Duodenal mucosa (tissue), 2 donors: ENCODE measurements around the gene DMAC2.

Source experiments
- H3K27ac ChIP-seq: one replicate; pipeline ENCODE4 v1.7.0; 2013; ENCODE audit warnings: low read depth, low read length
- H3K27me3 ChIP-seq, 2 donors: one replicate each; pipeline ENCODE4 v1.7.0; 2013; ENCODE audit warnings: low read length in 2 of 2, control low read depth in 1 of 2; ENCODE audit not compliant: insufficient read depth in 2 of 2, control insufficient read depth in 1 of 2
- H3K36me3 ChIP-seq, 2 donors: one replicate each; pipeline ENCODE4 v1.7.0; 2013; ENCODE audit warnings: low read length in 2 of 2, control low read depth in 1 of 2; ENCODE audit not compliant: insufficient read depth in 2 of 2, control insufficient read depth in 1 of 2
- H3K4me1 ChIP-seq, 2 donors: one replicate each; pipeline ENCODE4 v1.7.0; 2013; ENCODE audit warnings: low read length in 2 of 2, control low read depth in 1 of 2; ENCODE audit not compliant: insufficient read depth in 2 of 2, control insufficient read depth in 1 of 2
- H3K4me3 ChIP-seq, 2 donors: one replicate each; pipeline ENCODE4 v1.7.0; 2013; ENCODE audit warnings: low read length in 2 of 2, low read depth in 1 of 2
- H3K9ac ChIP-seq, 2 donors: one replicate each; pipeline ENCODE4 v1.7.0; 2013; ENCODE audit warnings: low read length in 2 of 2, low read depth in 1 of 2
- H3K9me3 ChIP-seq, 2 donors: one replicate each; pipeline ENCODE4 v1.7.0; 2013; ENCODE audit warnings: low read length in 2 of 2, control low read depth in 1 of 2; ENCODE audit not compliant: control insufficient read depth in 1 of 2

DMAC2 gene

GRCh38 chr19:41422955-41423354, 16.8 kb downstream of the DMAC2 start:
- Histone ChIP-seq H3K36me3 (peaks cover 34 to 49% of the 10 kb centered on the region in 2 donors), H3K4me1 (peaks cover 52 to 57% of the 10 kb centered on the region in 2 donors), H3K4me3 (no peak overlapping the region)

DNA sequence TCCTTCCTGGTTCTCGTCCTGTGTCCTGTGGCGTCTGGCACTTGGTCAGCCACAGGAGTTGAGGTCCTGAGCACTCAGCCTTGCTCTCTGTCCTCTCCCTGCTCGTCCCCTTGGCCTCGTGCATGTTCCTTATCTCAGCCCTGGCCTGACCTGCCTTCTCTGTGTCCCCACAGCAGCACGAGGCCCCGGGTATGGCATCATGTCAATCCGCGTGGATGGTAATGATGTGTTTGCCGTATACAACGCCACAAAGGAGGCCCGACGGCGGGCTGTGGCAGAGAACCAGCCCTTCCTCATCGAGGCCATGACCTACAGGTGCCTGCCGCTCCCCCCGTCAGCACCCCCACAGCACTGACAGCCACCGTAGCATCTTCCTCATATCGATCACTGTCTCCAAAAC, 17.3 kb downstream of the DMAC2 start:
- Histone ChIP-seq H3K36me3 (peaks cover 34 to 51% of the 10 kb centered on the region in 2 donors), H3K4me1 (peaks cover 47 to 53% of the 10 kb centered on the region in 2 donors), H3K27me3 (no peaks in the 10 kb centered on the region), H3K27ac (no peak overlapping the region), H3K4me3 (no peak overlapping the region), H3K9me3 (no peaks in the 10 kb centered on the region), H3K9ac (no peak overlapping the region)

More at GRCh38 chr19:41422955-41423354, 16.8 kb downstream of the DMAC2 start:
- Histone ChIP-seq H3K27ac (no peak overlapping the region), H3K27me3 (no peaks in the 10 kb centered on the region), H3K9ac (no peak overlapping the region), H3K9me3 (no peaks in the 10 kb centered on the region)

- peaks cover 47 to 53% of the 10 kb centered on the region in 2 donors for H3K4me1 ChIP-seq
- no peaks in the 10 kb centered on the region for H3K27me3 ChIP-seq
- H3K36me3 ChIP-seq: peaks cover 34 to 56% of the 10 kb centered on the region in 2 donors
- no peaks in the 10 kb centered on the region for H3K9me3 ChIP-seq
- H3K4me3 ChIP-seq: peak overlapping the region in 1 of 2 donors; percentile 21
- no peak overlapping the region for H3K27ac ChIP-seq
- H3K9ac ChIP-seq: peak overlapping the region; percentile 25 to 39
These were observed 17.7 kb downstream of the DMAC2 start for GRCh38 chr19:41421973-41422372.

DNA sequence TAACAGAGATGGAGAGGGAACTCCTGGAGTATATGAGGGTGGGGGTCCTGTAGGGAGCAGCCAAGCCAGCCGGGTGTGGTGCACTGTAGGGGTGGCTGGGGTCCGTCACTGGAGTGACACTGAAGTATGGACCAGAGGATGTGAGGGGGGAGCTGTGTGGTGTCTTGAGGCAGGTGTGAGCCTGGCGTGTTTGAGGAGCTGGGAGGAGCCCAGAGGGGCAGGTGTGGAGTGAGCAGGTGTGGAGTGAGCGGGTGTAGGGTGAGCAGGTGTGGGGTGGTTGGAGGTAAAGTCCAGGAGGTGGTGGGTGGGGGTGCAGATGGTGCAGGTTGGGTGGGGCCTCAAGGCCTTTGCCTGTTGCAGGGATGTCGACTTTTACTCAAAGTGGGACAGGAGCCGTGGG, 18.4 kb downstream of the DMAC2 start:
- Histone ChIP-seq H3K9me3 (no peaks in the 10 kb centered on the region), H3K27me3 (no peaks in the 10 kb centered on the region), H3K4me1 (peaks cover 47 to 49% of the 10 kb centered on the region in 2 donors), H3K27ac (no peak overlapping the region), H3K36me3 (peaks cover 34 to 61% of the 10 kb centered on the region in 2 donors), H3K9ac (no peak overlapping the region), H3K4me3 (peak overlapping the region in 1 of 2 donors; percentile 21)

DNA sequence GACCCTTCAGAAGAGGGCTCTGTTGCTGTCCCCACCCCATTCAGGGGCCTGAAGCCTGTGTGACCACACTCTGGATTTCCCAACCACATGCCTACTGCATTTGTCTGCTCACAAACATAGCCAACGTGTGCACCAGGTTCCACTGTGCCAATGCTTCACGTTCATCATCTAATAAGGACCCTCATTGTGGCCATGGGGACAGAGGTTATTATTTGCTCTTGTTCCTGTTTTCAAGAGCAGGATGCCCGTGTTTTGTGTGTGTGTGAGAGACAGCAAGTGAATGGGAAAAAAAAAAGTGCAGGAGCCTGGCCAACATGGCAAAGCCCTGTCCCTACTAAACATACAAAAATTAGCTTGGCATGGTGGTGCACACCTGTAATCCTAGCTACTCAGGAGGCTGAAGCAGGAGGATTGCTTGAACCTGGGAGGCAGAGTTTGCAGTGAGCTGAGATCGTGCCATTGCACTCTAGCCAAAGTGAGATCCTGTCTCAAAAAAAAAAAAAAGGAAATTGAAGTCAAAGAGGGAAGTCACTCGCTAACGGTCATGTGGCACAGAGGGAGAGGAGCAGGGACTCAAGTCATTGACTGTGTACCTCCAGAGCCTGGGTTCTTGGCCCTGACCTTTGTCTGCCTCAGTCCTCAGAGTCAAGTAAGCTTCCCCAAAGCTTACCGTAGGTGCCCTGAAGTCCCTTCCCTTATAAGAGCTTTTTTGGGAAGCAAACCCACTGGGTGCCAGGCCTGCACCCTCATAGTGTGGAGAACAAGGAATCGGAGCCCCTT, 19.4 kb downstream of the DMAC2 start:
- Histone ChIP-seq H3K27ac (peak overlapping the region; percentile 24), H3K36me3 (peaks cover 34 to 65% of the 10 kb centered on the region in 2 donors), H3K27me3 (no peaks in the 10 kb centered on the region), H3K4me3 (no peak overlapping the region), H3K9me3 (no peaks in the 10 kb centered on the region), H3K4me1 (peaks cover 38 to 42% of the 10 kb centered on the region in 2 donors), H3K9ac (no peak overlapping the region)

DNA sequence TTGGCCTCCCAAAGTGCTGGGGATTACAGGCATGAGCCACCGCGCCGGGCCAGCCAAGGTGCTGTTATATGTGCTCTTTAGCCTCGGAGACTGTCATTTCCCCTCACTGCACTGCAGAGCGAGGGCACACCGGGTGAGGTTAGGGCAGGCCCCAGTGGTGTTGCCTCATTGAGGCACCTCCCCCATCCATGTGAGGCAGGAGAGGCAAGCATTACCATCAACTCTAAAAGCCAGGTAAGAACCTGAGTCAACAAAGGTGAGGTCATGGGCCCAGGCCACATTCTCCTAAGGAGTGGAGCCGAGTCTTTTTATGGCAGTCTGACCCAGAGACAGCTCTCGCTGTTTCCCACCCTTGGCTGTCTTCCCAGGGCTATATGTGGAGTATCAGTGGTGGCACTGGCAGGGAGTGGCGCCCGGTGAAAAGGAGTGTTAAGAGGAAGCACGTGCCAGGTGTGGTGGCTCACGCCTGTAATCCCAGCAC, 23.5 kb downstream of the DMAC2 start:
- Histone ChIP-seq H3K9me3 (no peaks in the 10 kb centered on the region), H3K27ac (peak overlapping the region; percentile 54), H3K4me1 (peaks cover 17 to 22% of the 10 kb centered on the region in 2 donors), H3K4me3 (no peak overlapping the region), H3K27me3 (no peaks in the 10 kb centered on the region), H3K9ac (no peak overlapping the region), H3K36me3 (peaks cover 14 to 68% of the 10 kb centered on the region in 2 donors)

- H3K27ac ChIP-seq: no peak overlapping the region
- no peak overlapping the region for H3K4me3 ChIP-seq
- no peaks in the 10 kb centered on the region for H3K27me3 ChIP-seq
- H3K9ac ChIP-seq: no peak overlapping the region
- H3K4me1 ChIP-seq: peaks cover 12 to 13% of the 10 kb centered on the region in 2 donors
- H3K36me3 ChIP-seq: peaks cover 14 to 72% of the 10 kb centered on the region in 2 donors
- no peaks in the 10 kb centered on the region for H3K9me3 ChIP-seq
These were observed 24.5 kb downstream of the DMAC2 start for GRCh38 chr19:41415154-41415571.

DNA sequence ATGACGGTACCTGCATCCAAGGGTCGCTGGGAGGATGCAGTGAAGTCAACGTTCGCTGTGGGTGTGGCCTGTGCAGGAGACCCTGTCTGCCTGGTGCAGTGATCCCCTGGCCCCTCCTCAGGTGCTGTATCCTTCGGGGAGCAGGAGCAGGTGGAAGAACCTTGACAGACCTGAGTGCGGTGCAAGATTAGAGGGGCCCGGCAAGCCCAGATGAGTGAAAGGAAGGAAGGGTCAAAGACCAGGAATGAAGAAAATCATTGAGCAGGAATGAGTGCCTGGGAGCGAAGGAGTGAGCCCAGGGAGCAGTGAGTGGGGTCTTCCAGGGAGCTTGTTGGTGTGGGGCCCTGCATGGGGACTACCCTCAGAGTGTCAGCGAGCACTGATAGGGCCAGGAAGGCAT, 25.3 kb downstream of the DMAC2 start:
- no peak overlapping the region for H3K27ac ChIP-seq
- no peaks in the 10 kb centered on the region for H3K27me3 ChIP-seq
- H3K4me1 ChIP-seq: peaks cover 16 to 17% of the 10 kb centered on the region in 2 donors
- no peak overlapping the region for H3K9ac ChIP-seq
- H3K4me3 ChIP-seq: no peak overlapping the region
- H3K36me3 ChIP-seq: peaks cover 17 to 66% of the 10 kb centered on the region in 2 donors
- no peaks in the 10 kb centered on the region for H3K9me3 ChIP-seq

GRCh38 chr19:41413947-41414346, 25.8 kb downstream of the DMAC2 start:
- Histone ChIP-seq H3K9ac (no peak overlapping the region), H3K27ac (no peak overlapping the region), H3K27me3 (no peaks in the 10 kb centered on the region), H3K9me3 (no peaks in the 10 kb centered on the region), H3K36me3 (peaks cover 14 to 61% of the 10 kb centered on the region in 2 donors), H3K4me3 (no peak overlapping the region), H3K4me1 (peaks cover 17 to 21% of the 10 kb centered on the region in 2 donors)

DNA sequence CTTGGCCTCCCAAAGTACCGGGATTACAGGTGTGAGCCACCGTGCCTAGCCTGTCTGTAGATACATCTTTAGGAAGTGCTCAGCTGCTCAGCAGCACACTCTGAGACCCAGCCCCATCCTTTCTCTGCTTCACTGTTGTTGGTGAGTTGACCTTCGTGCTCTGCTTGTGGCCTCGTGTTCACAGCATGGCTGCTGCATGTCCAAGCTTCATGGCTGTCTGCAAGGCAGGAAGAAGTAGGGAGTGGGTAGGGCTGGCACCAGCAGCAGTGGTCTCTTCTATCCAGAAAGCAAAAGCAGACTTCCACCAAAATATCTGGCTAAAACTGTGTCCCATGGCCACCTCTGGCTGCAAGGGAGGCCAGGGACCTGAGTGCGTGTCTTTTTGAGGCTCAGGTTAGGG, 26.8 kb downstream of the DMAC2 start:
- Histone ChIP-seq H3K36me3 (peaks cover 13 to 52% of the 10 kb centered on the region in 2 donors), H3K4me1 (peaks cover 21% of the 10 kb centered on the region in 2 donors), H3K9ac (no peak overlapping the region), H3K9me3 (no peaks in the 10 kb centered on the region), H3K27me3 (no peaks in the 10 kb centered on the region), H3K27ac (no peak overlapping the region), H3K4me3 (no peak overlapping the region)
